ENCODE data around the gene ARL4C.

- TF ChIP-seq CTCF (IDR thresholded peaks at IDR 0.05) (no peak), EP300 (IDR thresholded peaks at IDR 0.05; ENCODE audit: borderline replicate concordance in 1 of 2, low read depth in 1 of 2, low read length in 1 of 2) (no peak), MAX (IDR thresholded peaks at IDR 0.05; ENCODE audit: low read depth) (no peak), SMC3 (IDR thresholded peaks at IDR 0.05; ENCODE audit: low read depth, low read length) (no peak), TAF1 (IDR thresholded peaks at IDR 0.05; ENCODE audit: borderline replicate concordance, low read depth, low read length) (no peak), RXRA (IDR thresholded peaks at IDR 0.05; ENCODE audit: borderline replicate concordance, low read depth) (no peak), EZH2phosphoT487 (IDR thresholded peaks at IDR 0.05; ENCODE audit: borderline replicate concordance, low read depth) (no peak), FOXJ3 (CRISPR knock-in tag; IDR thresholded peaks at IDR 0.05) (no peak), RAD21 (IDR thresholded peaks at IDR 0.05; ENCODE audit: low read length) (no peak), POLR2AphosphoS5 (IDR thresholded peaks at IDR 0.05; ENCODE audit: low read depth, low read length) (no peak), REST (IDR thresholded peaks at IDR 0.05; ENCODE audit: low read depth, low read length) (no peak), RCOR1 (IDR thresholded peaks at IDR 0.05; ENCODE audit: low read length) (no peak)
- TF ChIP-seq, protein P1, sequence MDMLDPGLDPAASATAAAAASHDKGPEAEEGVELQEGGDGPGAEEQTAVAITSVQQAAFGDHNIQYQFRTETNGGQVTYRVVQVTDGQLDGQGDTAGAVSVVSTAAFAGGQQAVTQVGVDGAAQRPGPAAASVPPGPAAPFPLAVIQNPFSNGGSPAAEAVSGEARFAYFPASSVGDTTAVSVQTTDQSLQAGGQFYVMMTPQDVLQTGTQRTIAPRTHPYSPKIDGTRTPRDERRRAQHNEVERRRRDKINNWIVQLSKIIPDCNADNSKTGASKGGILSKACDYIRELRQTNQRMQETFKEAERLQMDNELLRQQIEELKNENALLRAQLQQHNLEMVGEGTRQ (IDR thresholded peaks at IDR 0.05; ENCODE audit: borderline replicate concordance, low read depth, low read length), result no peak
These were observed 9.5 kb downstream of the ARL4C start for GRCh38 chr2:234487356-234487755.

Data from SK-N-SH (cell line).